ENCODE results near the gene TMEM150A.

GRCh38 chr2:85550486-85550885, 52.0 kb downstream of the TMEM150A start:
- TF ChIP-seq POLR2A (IDR thresholded peaks at IDR 0.05; ENCODE audit: low read depth, low read length) (no peak), CTCF (IDR thresholded peaks at IDR 0.05; ENCODE audit: extremely low read depth in 1 of 2, insufficient read depth in 1 of 2, low read depth in 1 of 2, low read length in 2 of 2) (no peak), FOS (IDR thresholded peaks at IDR 0.05; ENCODE audit: borderline replicate concordance, insufficient read depth, low read length) (no peak), JUN (IDR thresholded peaks at IDR 0.05; ENCODE audit: borderline replicate concordance, insufficient read depth, insufficient read length, low read depth) (no peak), POLR2AphosphoS5 (IDR thresholded peaks at IDR 0.05; ENCODE audit: insufficient read depth, low read depth, low read length) (no peak), MYC (IDR thresholded peaks at IDR 0.05; ENCODE audit: low read depth, low read length) (no peak), EZH2 (IDR thresholded peaks at IDR 0.05; ENCODE audit: borderline replicate concordance, low read depth, low read length, severe bottlenecking) (no peak), MAX (IDR thresholded peaks at IDR 0.05; ENCODE audit: insufficient read depth, insufficient read length) (no peak), GATA2 (IDR thresholded peaks at IDR 0.05; ENCODE audit: insufficient read depth, insufficient read length, low read depth, low read length) (no peak)

All from endothelial cell of umbilical vein (primary cell).